Measurements from ENCODE around the gene WIPF1. TPM values are rescaled to one million over a fixed set of nuclear protein-coding genes. Genes with fewer than 3 reads are reported as not detected.

WIPF1 gene
- total and polyA plus RNA-seq, 2 of the 13 experiments (the other 11 are each of a cell fraction or from before 2014, with no cell fraction given), result 0.01 TPM; not detected in 1

GRCh38 chr2:174618179-174618578 lies 20.6 kb upstream of the WIPF1 start:
- in situ Hi-C loops (cut with HindIII; ENCODE audit: extremely low pct_ligation_motif_present, low pct_unique_long_range_greater_than_20kb), result no loop called here
- H3K79me2 ChIP-seq (ENCODE audit: insufficient read depth, low read length), result no peaks in the 10 kb centered on the region
- no TSS peak for BruUV-seq (replicated peaks)
- H4K20me1 ChIP-seq (ENCODE audit: insufficient read depth, low read length), result no peaks in the 10 kb centered on the region
- ChIA-PET POLR2A (no interaction called here), CTCF (ENCODE audit: low intra/inter-chr PET ratio, low total read pairs) (no interaction called here)
- no peaks in the 10 kb centered on the region for H3K9me3 ChIP-seq (ENCODE audit: low read length)
- no peak overlapping the region for H2AFZ ChIP-seq (ENCODE audit: low read length)
- H3K27me3 ChIP-seq (ENCODE audit: control insufficient read depth in 1 of 2, insufficient read depth in 2 of 2, low read length in 2 of 2), result no peaks in the 10 kb centered on the region
- H3K4me1 ChIP-seq (ENCODE audit: insufficient read depth, low read length), result 0 out of 2 replicates have a peak, but pooled peaks cover 2% of the 10 kb centered on the region
- intact Hi-C loops (cut with micrococcal nuclease; ENCODE audit: unreplicated experiment), result no loop called here
- FAIRE-seq (no peak), ATAC-seq (no peak), DNase-seq (ENCODE audit: low spot score) (no peak)
- no peaks in the 10 kb centered on the region for H3K36me3 ChIP-seq (replicated peaks in 1 of 2; ENCODE audit: control insufficient read depth in 1 of 2, insufficient read depth in 2 of 2, low read length in 2 of 2)
- no peak overlapping the region for H3K4me3 ChIP-seq (replicated peaks in 1 of 3; ENCODE audit: insufficient read depth in 1 of 3, low read depth in 2 of 3, low read length in 3 of 3)
- no peak overlapping the region for H3K27ac ChIP-seq (ENCODE audit: extremely low read length, insufficient read depth, low read length)
- no peak overlapping the region for H3K4me2 ChIP-seq (ENCODE audit: low read depth, low read length)
- WGBS (ENCODE audit: low lambda C conversion rate), result 12% methylated on average over 2 of the region's 2 CpGs
- no peak overlapping the region for H3K9ac ChIP-seq (ENCODE audit: insufficient read depth, low read depth, low read length)
- TF ChIP-seq BCL6 (CRISPR knock-in tag; IDR thresholded peaks at IDR 0.05) (no peak), PREB (CRISPR knock-in tag; IDR thresholded peaks at IDR 0.05) (no peak), RNF219 (CRISPR knock-in tag; IDR thresholded peaks at IDR 0.05) (no peak), ZBTB39 (CRISPR knock-in tag; IDR thresholded peaks at IDR 0.05) (no peak), PHF20 (CRISPR knock-in tag; IDR thresholded peaks at IDR 0.05) (no peak), ZNF660 (CRISPR knock-in tag; IDR thresholded peaks at IDR 0.05; ENCODE audit: borderline replicate concordance, low read depth) (no peak), ZNF30 (CRISPR knock-in tag; IDR thresholded peaks at IDR 0.05) (no peak), ZHX2 (IDR thresholded peaks at IDR 0.05; ENCODE audit: low read depth) (no peak), ZHX2 (CRISPR knock-in tag; IDR thresholded peaks at IDR 0.05; ENCODE audit: borderline replicate concordance) (no peak), ZC3H4 (CRISPR knock-in tag; IDR thresholded peaks at IDR 0.05; ENCODE audit: borderline replicate concordance) (no peak), SMARCC2 (IDR thresholded peaks at IDR 0.05) (no peak)
- TF ChIP-seq, protein P1, sequence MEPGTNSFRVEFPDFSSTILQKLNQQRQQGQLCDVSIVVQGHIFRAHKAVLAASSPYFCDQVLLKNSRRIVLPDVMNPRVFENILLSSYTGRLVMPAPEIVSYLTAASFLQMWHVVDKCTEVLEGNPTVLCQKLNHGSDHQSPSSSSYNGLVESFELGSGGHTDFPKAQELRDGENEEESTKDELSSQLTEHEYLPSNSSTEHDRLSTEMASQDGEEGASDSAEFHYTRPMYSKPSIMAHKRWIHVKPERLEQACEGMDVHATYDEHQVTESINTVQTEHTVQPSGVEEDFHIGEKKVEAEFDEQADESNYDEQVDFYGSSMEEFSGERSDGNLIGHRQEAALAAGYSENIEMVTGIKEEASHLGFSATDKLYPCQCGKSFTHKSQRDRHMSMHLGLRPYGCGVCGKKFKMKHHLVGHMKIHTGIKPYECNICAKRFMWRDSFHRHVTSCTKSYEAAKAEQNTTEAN (CRISPR knock-in tag; conservative IDR thresholded peaks at IDR 0.05), result no peak
